Kidney glomerular epithelial cell (primary cell): ENCODE results near the gene CYS1.
"Not testable (repeated sequence)": the region's sequence is repeated elsewhere in the genome, so short reads cannot be mapped to it uniquely, and the experiment has no call there.

Experiments
- DNase-seq: peaks from one replicate; lab custom pipeline; 2025; lab: John Stamatoyannopoulos, UW

CYS1 gene

DNA sequence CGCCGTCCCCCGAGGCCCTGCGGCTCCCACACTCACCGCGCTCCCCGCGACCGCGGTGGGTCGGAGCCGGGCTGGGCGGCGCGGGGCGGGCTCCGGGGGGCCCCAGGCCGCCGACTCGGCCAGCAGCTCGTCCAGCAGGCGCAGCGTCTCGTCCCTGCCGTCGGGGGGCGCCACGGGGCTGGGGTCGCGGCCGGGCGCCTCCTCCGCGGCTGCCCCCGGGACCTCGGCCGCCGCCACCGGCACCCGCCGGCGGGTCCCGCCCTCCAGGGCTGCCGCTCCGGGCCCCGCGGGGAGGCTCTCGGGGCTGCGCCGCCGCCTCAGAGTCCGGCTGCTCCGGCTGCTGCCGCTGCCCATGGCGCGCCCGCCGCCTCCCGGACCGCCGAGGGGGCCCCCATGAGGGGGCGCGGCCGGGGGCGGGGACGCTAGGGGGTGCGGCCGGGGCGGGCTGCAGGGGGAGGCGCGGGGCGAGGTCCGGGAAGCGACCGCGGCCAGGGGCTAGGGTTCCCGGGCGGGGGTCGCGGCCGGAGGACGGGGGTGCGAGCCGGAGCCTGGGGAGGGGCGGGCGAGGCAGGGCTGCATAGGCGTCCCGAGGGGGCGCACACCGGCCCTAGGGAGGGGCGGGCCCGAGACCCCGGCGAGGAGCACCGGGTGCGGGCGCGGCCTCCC lies at the start of gene CYS1:
Gene CYS1 (minus strand): TSS at position 542 of the 666 bp plus-strand sequence. CDS start 188 bp downstream, at position 354.
- DNase-seq = no peak

GRCh38 chr2:10129490-10129889 lies 49.3 kb upstream of the CYS1 start:
- DNase-seq = no peak

- DNase-seq = no peak
Observed at GRCh38 chr2:10128420-10128819, 48.2 kb upstream of the CYS1 start.

DNA sequence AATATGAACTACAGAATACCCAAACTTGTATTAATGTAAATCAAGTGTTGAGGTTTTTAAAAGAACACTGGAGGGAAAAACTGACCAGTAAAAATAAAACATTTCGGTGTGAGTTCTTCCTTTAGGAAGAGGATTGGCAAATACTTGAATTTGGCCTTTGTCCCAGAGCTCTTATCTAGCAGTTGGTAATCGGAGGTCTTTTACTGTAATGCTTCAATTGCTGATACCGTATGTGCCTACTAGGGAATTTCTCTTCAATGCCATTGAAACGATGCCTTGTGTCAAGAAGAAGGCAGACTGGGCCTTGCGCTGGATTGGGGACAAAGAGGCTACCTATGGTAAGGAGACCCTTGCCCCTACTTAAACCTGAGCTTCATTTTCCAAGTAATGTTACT lies 46.4 kb upstream of the CYS1 start:
- DNase-seq = no peak

- DNase-seq = no peak
Observed at GRCh38 chr2:10125842-10126631, 45.8 kb upstream of the CYS1 start.

- peak; percentile 73 for DNase-seq
Observed at GRCh38 chr2:10124538-10125045, 44.4 kb upstream of the CYS1 start.

DNA sequence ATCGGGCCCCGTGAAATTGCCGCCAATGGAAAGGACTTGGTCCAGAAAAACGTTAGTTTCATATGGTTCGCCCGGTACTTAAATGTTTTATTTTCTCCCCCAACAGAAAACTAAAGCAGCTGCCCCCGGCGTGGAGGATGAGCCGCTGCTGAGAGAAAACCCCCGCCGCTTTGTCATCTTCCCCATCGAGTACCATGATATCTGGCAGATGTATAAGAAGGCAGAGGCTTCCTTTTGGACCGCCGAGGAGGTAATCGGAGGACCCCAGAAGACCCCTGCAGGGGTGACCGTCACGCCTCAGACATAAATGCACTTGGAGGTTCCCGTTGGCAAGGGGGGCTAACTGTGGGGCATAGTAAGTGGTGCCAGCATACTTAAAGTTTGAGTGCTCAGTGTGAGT lies 43.1 kb upstream of the CYS1 start:
- no peak for DNase-seq

DNA sequence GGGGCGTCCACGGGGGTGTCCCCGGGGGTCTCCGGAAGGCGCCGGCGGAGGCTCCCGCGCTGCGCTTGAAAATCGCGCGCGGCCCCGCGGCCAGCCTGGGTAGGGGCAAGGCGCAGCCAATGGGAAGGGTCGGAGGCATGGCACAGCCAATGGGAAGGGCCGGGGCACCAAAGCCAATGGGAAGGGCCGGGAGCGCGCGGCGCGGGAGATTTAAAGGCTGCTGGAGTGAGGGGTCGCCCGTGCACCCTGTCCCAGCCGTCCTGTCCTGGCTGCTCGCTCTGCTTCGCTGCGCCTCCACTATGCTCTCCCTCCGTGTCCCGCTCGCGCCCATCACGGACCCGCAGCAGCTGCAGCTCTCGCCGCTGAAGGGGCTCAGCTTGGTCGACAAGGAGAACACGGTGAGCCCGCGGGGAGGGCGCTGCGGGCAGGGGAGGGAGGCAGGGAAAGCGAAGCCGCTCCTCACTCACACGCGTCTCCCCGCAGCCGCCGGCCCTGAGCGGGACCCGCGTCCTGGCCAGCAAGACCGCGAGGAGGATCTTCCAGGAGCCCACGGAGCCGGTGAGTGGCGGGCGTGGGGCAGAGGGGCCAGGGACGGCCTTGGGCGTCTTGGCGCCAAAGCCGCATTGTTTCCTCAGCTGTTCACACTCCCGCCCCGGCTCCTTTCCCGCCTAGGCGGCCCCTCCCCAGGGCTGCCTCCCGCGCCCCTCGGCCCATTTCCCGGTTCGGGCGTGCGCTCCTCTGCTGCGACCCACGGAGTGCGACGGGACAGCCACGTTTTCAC lies 42.5 kb upstream of the CYS1 start, which contains the start of gene RRM2:
Gene RRM2 (plus strand): TSS at position 240 of the 781 bp plus-strand sequence. CDS start 60 bp downstream, at position 300.
- peak; percentile 82 for DNase-seq

DNA sequence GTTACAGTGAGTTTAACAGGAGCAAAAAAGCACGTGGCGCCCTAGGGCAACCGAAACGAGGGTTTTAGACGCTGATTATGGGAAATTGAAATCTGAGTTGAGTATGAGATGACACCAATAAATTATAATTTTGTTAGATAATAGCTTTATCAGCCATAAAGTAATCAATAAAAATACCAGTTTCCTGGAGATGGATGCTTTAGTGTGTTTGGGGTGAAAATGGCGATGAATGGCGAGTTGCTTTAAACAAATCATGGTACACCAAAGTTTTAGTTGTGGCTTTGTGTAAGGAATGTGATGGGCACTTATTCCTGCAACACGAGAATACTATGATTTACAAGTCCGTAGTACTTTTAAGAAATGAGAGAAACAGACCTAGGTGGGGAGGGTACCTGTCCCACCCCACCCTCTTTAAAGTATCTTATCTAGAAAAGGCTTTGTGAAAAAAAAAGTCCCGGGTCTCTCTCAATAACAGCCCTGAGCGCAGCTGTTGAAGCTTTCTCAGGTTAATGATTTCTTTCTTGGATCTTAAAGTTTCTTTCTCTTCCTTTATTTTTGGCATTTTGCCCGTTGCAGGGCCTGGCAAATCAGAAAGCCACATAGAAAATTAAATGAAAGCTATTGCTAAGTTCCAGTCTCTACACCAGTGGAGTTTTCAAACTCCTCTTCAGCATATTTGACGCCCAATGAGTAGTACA lies 40.8 kb upstream of the CYS1 start:
- peak; percentile 80 for DNase-seq

DNA sequence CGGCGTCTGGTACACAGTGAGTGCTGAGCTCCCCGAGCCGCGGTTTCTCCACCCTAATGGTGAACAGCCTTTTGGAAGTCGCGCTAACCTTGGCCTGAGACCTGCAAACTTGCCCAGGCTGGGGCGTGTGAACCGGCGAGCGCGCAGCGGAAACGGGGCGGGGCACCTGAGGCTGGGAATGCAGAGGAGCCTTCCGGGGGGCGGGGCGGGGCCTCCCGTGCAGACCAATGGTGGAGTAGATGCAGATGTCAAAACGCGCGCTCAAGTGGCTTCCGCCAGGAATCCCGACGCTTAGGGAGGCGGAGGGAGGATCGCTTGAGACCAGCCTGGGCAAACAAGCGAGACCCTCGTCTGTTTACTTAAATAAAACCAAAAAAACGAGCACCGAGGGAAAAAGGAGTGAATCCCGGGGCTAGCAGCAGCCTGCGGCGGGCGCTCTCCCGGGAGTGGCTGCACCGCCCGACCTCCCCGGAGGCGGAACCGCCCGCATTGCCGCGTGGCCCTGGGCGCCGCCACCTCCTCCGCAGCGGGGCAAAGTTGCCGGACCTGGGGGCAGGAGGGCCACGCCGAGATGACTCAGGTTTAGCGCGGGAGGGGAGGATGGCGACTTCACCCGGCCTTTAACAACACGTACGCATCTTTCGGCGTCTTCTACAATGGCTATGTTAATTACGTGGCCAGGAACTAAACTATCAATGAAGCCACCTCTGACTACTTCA lies 40.1 kb upstream of the CYS1 start:
- peak; percentile 95 for DNase-seq

- DNase-seq = no peak
Observed at GRCh38 chr2:10119601-10120157, 39.5 kb upstream of the CYS1 start.

- DNase-seq = no peak
Observed at GRCh38 chr2:10119027-10119325, 38.8 kb upstream of the CYS1 start.

- no peak for DNase-seq
Observed at GRCh38 chr2:10109311-10109710, 29.1 kb upstream of the CYS1 start.

- not testable (repeated sequence) for DNase-seq
Observed at GRCh38 chr2:10104906-10105305, 24.7 kb upstream of the CYS1 start.

DNA sequence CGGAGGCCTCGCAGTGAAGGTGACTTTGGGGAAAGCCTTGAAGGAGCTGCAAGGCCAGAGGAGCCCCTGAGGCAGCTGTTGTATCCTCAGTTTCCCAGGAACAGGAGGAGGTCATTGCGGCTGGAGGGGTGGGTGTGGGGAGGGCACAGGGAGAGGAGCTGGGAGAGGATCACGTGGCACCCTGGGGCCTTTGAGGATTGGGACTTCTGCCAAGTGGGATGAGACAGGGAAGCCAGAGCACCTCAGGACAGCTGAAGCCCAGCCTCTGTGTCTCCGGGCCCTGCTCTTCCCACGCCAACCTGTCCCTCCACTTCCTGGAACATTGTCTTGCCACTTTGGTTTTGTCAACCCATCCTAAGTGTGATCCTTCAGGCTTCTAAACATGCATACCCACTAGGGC lies 23.0 kb upstream of the CYS1 start:
- no peak for DNase-seq

- no peak for DNase-seq
Observed at GRCh38 chr2:10101491-10101890, 21.3 kb upstream of the CYS1 start.

DNA sequence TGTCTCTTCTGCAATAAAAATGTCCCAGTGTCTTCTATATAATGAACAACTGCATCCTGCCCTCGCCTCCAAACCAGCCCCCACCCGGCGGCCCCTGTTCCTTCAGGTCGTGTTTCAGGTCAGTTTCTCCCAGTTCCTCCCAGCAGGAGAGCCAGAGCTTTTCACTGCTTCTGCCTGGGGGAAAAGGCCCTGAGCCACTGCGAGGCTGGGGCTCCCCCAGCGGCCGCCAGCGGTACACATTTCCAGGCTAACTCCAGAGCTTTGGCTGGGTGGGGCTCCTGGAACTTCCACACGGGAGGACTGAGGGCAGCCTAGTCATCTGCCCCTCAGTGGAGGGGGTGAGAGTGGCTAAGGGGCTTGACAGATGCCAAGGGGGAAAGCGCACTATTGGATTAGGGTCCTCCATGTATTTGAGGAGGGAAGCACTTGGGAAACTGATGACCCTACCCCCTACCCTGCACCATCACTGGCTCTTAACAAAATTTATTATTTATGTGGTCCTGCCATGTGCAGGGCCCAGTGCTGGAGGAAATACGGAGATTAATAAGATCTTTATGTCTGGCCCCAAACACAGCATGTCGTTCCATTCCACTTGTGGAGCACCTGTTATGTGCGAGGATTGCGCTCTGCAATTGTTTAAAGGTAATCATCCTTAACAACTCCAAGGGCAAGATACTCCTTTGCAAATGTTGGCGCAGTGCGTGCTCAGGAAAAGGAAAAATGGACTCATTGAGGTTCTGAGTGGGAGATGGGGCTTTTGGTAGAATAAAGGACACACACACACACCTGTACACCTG lies 17.3 kb upstream of the CYS1 start:
- DNase-seq = peak; percentile 59

- no peak for DNase-seq
Observed at GRCh38 chr2:10096641-10097040, 16.4 kb upstream of the CYS1 start.

DNA sequence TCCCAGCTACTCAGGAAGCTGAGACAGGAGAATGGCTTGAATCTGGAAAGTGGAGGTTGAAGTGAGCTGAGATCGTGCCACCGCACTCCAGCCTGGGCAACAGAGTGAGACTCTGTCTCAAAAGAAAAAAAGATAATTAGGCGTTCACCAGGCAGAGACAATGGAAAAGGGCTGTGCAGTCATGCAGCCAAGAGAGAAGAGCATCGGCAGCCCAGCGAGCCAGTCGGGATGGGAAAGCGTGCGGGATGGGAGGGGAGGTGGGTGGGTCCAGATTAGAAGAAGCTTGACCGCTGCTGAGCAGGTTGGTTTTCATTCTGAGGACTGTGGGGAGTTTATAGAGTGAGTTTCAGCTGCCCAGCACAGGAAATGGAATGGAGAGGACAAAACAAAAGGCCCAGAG lies 15.0 kb upstream of the CYS1 start:
- DNase-seq = no peak

DNA sequence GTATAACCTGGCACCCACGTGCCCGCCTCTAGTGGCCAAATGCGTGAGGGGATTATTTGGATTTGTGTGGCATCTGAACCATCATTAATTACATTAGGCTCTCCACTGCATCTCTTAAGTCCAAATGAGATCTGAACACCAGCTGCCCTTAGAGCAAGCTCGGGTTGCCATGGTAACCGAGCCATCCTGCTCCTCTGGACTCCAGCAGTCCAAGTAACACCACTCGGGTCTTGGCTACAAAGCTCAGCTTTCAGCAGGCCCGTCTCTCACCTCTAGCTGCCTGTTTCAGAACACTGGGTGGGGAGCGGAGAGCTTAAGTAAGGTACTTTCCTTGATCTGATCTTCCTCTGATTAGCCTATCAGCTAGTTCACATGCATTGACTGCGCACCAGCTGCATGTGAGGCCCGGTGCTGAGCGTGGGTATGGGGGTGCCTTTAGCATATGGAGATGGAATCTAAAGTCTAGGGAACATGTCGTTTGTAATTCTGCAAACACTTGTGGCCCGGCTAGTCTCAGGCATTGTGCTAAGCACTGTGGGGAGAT lies 14.1 kb upstream of the CYS1 start:
- DNase-seq = no peak
